GM18909 (cell line): ENCODE results near the gene TMEM178B.

Experiments
- ATAC-seq: cut with Tn5 transposase; IDR thresholded peaks from one replicate; pipeline ENCODE4 v1.9.1; 2021; ENCODE audit warnings: mild to moderate bottlenecking; ENCODE audit not compliant: unreplicated experiment, poor library complexity

The TMEM178B gene

GRCh38 chr7:141210862-141211261 lies 137.0 kb downstream of the TMEM178B start:
- no peak for ATAC-seq

- no peak for ATAC-seq
Observed at GRCh38 chr7:141213226-141213625, 139.4 kb downstream of the TMEM178B start.

DNA sequence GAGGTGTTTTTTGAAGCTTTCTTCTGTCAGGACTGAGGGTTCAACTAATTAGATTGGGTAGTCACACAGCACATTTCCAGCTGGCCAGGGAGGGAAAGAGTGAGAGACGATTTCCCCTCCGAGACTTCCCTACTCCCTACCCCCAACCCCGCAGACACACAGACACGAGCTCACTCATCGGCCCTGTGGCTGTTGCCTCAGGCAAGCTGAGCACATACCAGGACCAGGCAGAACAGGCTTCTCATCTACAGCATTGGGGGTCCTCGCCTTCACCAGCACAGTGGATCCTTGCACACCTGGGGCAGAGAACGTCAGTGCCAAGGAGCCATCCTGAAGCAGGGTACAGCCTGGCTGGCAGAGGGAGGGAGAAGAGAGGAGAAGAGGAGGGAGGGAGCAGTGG lies 144.1 kb downstream of the TMEM178B start:
- no peak for ATAC-seq

- ATAC-seq: no peak
Observed at GRCh38 chr7:141218941-141219340, 145.1 kb downstream of the TMEM178B start.

GRCh38 chr7:141220263-141220880 lies 146.5 kb downstream of the TMEM178B start:
- no peak for ATAC-seq

DNA sequence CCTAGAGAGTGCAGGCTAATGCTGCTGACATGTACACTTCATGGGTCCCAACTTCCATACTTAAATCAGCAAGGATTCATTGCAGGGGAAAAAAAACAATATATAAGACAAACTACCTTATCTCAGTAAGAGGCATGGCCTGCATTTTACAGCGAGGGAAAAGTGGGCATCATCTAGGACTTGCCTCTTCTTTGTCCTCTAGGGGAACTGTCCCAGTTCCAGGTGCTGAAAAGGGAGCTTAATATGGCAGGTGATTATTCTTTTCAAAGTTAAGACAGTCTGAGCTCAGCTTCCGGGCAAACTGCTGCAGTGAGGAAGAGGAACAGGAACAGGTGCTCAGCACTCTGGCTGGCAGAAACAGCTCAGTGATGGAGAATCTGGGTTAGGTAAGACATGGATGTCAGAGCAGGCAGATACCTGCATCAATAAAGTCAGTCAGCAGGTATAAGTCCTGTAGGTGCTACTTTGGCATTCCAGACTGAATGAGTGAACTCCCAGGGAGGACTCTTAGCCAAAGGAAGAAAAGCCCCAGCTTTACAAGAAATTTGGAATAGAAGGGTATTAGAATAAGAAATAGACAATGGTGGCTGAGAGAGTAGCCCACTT lies 147.2 kb downstream of the TMEM178B start:
- no peak for ATAC-seq

DNA sequence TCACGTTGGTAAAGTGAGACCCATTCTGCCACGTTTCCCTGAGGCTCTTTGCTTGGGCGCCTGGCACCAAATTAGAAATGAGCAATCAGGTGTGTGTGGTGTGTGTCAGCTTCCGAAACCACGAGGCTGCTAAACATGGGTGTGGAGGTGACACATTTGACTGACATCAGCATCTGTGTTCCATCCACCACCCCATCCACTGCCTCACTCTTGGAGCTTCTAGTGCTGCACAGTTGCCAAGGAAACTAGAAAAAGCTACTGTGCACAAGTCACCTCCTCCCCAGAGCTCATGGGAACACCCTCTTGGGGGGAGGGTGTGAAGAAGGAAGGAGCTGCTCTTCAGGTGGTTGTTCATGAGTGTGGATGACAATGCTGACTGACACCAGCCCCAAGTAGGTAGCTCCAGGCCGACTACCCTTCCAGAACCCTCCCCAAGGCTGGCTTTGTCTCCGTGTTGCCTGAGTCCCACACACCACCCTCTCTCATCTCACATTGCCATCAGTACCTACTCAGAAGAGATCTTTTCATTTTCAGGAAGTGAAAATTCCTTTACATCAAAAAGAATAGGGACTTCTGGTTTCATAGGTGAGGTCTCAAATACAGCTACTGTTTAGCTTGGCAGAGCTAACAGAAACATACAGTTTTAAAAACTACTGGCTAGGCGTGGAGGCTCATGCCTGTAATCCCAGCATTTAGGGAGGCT lies 152.2 kb downstream of the TMEM178B start:
- no peak for ATAC-seq

GRCh38 chr7:141227454-141227853 lies 153.6 kb downstream of the TMEM178B start:
- no peak for ATAC-seq

DNA sequence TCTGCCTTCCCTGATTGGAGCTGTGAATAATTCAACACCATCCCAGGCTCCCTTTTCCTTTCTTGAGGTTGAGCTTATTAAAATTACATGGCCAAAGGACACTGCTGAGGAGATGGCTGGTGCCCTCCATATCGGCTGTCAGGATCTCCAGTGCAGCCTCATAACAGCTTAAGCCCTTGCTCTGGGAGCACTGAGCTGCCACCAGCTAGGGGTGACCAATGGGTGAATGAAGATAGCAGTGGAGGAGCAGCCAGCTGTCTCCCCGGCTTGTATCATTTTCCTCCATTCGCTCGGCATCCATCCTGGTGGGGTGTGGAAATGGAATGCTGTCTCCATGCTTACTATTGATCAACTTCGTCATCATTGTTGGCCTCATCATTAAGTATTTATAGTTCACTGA lies 154.6 kb downstream of the TMEM178B start:
- ATAC-seq: no peak

DNA sequence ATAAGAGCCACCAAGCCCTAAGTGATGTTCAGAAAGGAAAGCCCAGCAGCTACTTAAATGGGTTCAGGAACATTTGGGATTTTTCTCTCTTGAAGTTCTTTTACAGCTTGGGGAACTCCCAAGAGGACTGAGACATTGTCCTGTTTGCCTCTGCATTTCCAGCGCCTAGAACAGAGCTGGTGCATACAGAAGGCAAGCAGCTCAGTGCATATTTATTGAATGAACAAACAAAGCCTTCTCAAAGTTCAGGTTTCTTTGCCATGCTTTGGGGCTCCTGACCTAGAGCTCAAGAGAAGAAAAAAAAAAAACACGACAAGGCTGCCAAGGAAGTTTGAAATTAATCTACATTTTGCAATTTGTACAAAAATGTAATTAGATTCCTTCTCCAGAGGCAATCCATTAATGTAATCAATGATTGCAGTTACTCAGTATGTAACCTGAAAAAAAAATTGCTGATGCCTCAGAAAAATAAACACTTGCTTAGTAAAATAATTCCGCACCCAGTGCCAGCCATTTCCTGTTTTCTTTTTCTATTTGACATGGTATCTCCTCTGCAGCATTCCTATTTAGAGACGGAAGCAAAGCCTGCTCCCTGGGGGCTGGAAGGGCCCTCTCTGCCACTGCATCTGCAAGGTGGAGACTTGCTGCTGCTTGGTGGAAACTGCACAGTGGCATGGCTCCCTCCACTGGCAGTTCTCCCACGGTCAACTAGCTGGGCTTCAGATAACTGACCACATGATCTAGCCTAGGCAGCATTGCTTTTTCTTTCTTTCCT lies 157.3 kb downstream of the TMEM178B start:
- no peak for ATAC-seq

DNA sequence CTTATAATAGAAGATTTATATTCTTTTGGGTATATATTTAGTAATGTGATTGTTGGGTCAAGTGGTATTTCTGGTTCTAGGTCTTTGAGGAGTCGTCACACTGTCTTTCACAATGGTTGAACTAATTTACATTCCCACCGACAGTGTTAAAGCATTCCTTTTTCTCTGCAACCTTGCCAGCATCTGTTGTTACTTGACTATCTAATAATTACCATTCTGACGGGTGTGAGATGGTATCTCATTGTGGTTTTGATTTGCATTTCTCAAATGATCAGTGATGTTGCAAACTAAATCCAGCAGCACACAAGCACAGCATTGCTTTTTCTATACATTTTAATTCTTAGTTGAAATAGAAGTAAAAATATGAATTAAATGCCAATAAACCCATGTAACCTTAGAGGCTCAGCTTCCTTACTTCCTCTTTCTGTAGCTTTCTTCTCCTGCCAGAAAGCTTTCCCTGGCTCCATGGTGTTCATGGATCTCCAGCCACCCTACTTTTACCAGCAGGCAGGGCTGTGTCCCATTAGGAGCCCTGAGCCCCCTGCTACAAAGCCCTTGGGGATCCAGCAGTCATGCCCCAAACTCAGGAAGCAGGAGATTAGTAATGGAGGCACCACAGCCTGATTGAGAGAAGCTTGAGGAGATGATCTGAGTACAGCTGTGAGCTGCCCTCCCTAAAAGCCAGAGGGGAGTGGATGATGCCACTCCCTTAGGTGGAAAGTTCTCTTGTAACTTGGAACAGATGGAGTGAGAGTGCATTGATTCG lies 158.6 kb downstream of the TMEM178B start:
- no peak for ATAC-seq

GRCh38 chr7:141234335-141235105 lies 160.7 kb downstream of the TMEM178B start:
- ATAC-seq: no peak

- no peak for ATAC-seq
Observed at GRCh38 chr7:141235656-141236055, 161.8 kb downstream of the TMEM178B start.

- ATAC-seq: no peak
Observed at GRCh38 chr7:141238596-141239243, 164.9 kb downstream of the TMEM178B start.

GRCh38 chr7:141239661-141240060 lies 165.8 kb downstream of the TMEM178B start:
- no peak for ATAC-seq

- ATAC-seq: no peak
Observed at GRCh38 chr7:141242568-141242967, 168.7 kb downstream of the TMEM178B start.

- no peak for ATAC-seq
Observed at GRCh38 chr7:141243368-141243767, 169.5 kb downstream of the TMEM178B start.

- ATAC-seq: no peak
Observed at GRCh38 chr7:141244435-141244834, 170.6 kb downstream of the TMEM178B start.

DNA sequence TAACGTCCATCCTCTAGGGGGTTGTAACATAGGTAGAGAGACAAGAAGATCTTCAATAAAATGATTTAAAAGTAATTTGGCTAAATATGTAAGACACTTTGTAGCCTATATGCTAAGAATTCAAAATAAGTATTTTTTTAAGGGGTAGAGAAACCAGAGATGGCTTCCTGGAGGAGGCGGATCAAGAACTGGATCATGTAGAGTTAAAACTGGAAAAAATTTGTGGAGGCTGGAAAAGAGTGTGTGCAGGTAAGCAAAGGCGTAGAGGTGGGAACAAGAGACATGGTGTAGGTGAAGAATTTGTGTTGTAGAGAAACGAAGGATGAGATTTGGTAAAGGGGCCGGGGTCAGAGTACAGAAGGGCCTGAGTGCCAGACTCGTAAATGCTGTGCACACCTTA lies 172.6 kb downstream of the TMEM178B start:
- no peak for ATAC-seq
